NCI-H1417 treated with DMSO at 0.1 percent for 48 hours (cell line): ENCODE data around the gene EMC6.
"Not testable (repeated sequence)": the region's sequence is repeated elsewhere in the genome, so short reads cannot be mapped to it uniquely, and the experiment has no call there.

Experiments
- DNase-seq: peaks from one replicate; lab custom pipeline; 2025; lab: John Stamatoyannopoulos, UW

The EMC6 gene

GRCh38 chr17:3681565-3681964, 13.0 kb downstream of the EMC6 start:
- DNase-seq: no peak

- DNase-seq: no peak
Measured at GRCh38 chr17:3682033-3682432, 13.4 kb downstream of the EMC6 start.

GRCh38 chr17:3683054-3683511, 14.5 kb downstream of the EMC6 start:
- no peak for DNase-seq

GRCh38 chr17:3685174-3685573, 16.6 kb downstream of the EMC6 start:
- no peak for DNase-seq

GRCh38 chr17:3688027-3688553, 19.5 kb downstream of the EMC6 start:
- no peak for DNase-seq

- no peak for DNase-seq
Measured at GRCh38 chr17:3688852-3689261, 20.2 kb downstream of the EMC6 start.

GRCh38 chr17:3689262-3690093, 20.9 kb downstream of the EMC6 start:
- no peak for DNase-seq

GRCh38 chr17:3690094-3690715, 21.6 kb downstream of the EMC6 start:
- no peak for DNase-seq

- DNase-seq: no peak
Measured at GRCh38 chr17:3691617-3692067, 23.0 kb downstream of the EMC6 start.

- no peak for DNase-seq
Measured at GRCh38 chr17:3692346-3692745, 23.7 kb downstream of the EMC6 start.

GRCh38 chr17:3693141-3693540, 24.5 kb downstream of the EMC6 start:
- DNase-seq: no peak

GRCh38 chr17:3693829-3694231, 25.2 kb downstream of the EMC6 start:
- DNase-seq: no peak

GRCh38 chr17:3695129-3695722, 26.6 kb downstream of the EMC6 start:
- DNase-seq: no peak

- no peak for DNase-seq
Measured at GRCh38 chr17:3695723-3696411, 27.3 kb downstream of the EMC6 start, which contains the start of gene P2RX5. Gene P2RX5, minus strand, starts transcription at chr17:3696155. Its CDS starts 150 bp downstream, at chr17:3696005.

- DNase-seq: no peak
Measured at GRCh38 chr17:3697103-3697476, 28.5 kb downstream of the EMC6 start.

- DNase-seq: no peak
Measured at GRCh38 chr17:3698139-3698538, 29.5 kb downstream of the EMC6 start.

GRCh38 chr17:3699951-3700350, 31.3 kb downstream of the EMC6 start:
- DNase-seq: no peak

GRCh38 chr17:3702041-3702539, 33.5 kb downstream of the EMC6 start:
- DNase-seq: not testable (repeated sequence)

- no peak for DNase-seq
Measured at GRCh38 chr17:3704931-3705717, 36.5 kb downstream of the EMC6 start.

GRCh38 chr17:3705718-3705984, 37.0 kb downstream of the EMC6 start:
- not testable (repeated sequence) for DNase-seq

GRCh38 chr17:3708366-3708765, 39.8 kb downstream of the EMC6 start:
- no peak for DNase-seq
